Gastroesophageal sphincter (tissue), 3 donors: ENCODE data around the gene FLRT3.

ENCODE experiments used
- CTCF ChIP-seq, 4 experiments: fragments of 200-600 bp in 2 of 4; fragments of 450-650 bp in 2 of 4; sonication (generic) in 1 of 4; IDR thresholded peaks; one replicate each; pipeline ENCODE4 v1.5.1; 2017 to 2019; ENCODE audit warnings: antibody characterized with exemption in 4 of 4, mild to moderate bottlenecking in 2 of 4, moderate library complexity in 2 of 4
- POLR2A ChIP-seq, 2 donors: fragments of 450-650 bp; IDR thresholded peaks; one replicate each; pipeline ENCODE4 v1.6.1; 2017; ENCODE audit warnings: antibody characterized with exemption in 2 of 2, mild to moderate bottlenecking in 2 of 2, moderate library complexity in 1 of 2
- POLR2AphosphoS5 ChIP-seq: sonication (generic); formaldehyde crosslinking; IDR thresholded peaks from one replicate; pipeline ENCODE4 v1.6.1; 2017; ENCODE audit warnings: antibody characterized with exemption

DNA sequence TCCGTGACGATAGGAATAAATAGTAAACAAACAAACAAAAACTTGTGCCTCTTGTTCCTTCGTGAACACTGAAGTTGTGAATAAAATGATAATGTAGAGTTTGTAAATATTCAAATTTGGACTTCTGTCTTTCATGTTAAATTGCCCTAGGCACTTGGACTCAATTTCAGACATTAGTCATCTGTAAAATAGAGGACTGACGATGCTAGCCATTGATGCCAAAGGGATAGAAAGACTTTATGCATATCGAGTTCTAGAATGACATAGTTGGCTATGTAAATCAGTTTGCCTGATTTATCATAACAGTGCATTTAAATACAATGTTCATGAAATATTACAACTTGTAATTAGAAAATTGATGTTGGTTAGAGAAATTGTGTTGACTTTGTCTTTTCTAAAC is 45.9 kb upstream of the FLRT3 start:
- TF ChIP-seq CTCF (IDR thresholded peaks at IDR 0.05), result no peak
- TF ChIP-seq POLR2A (IDR thresholded peaks at IDR 0.05), result no peak
- no peak for TF ChIP-seq POLR2AphosphoS5
